Natural killer cell (primary cell): ENCODE data around the gene HTRA3. TPM values are rescaled to one million over a fixed set of nuclear protein-coding genes. Genes with fewer than 3 reads are reported as not detected.

ENCODE experiments used
- ATAC-seq, 3 donors: fragments of 150-1000 bp in 2 of 3; fragments of 200-7000 bp in 1 of 3; cut with Tn5 transposase; 1 replicate in 1 of 3; 2 replicates in 2 of 3; pipeline ENCODE4 v1.10.0; 2021; ENCODE audit warnings: mild to moderate bottlenecking in 2 of 3, moderate library complexity in 2 of 3
- DNase-seq, 2 donors: peaks; one replicate each; pipeline versions ENCODE4 v3.0.0 to v3.0.0-alpha.2; 2013 to 2021; ENCODE audit warnings: mixed read lengths in 1 of 2
- H3K27ac ChIP-seq: one replicate; pipeline ENCODE4 v1.5.1; 2013; ENCODE audit warnings: mild to moderate bottlenecking, low read length
- H3K27me3 ChIP-seq: one replicate; pipeline ENCODE4 v1.6.1; 2013; ENCODE audit warnings: low read length; ENCODE audit not compliant: control insufficient read depth, insufficient read depth
- H3K36me3 ChIP-seq: one replicate; pipeline ENCODE4 v1.6.1; 2013; ENCODE audit warnings: low read length; ENCODE audit not compliant: control insufficient read depth, insufficient read depth
- H3K4me1 ChIP-seq: one replicate; pipeline ENCODE4 v1.6.1; 2013; ENCODE audit warnings: low read length; ENCODE audit not compliant: control insufficient read depth, insufficient read depth
- H3K4me3 ChIP-seq: one replicate; pipeline ENCODE4 v1.5.1; 2013; ENCODE audit warnings: low read length
- H3K9me3 ChIP-seq: one replicate; pipeline ENCODE4 v1.6.1; 2013; ENCODE audit warnings: low read length; ENCODE audit not compliant: control insufficient read depth, insufficient read depth
- H3K27ac Mint-ChIP-seq, 2 donors: one replicate each; pipeline ENCODE4 v1.8.0; 2022; ENCODE audit warnings: mild to moderate bottlenecking in 2 of 2, mixed read lengths in 2 of 2, moderate library complexity in 1 of 2
- H3K27me3 Mint-ChIP-seq, 2 donors: one replicate each; pipeline ENCODE4 v1.8.0; 2022; ENCODE audit warnings: low read depth in 2 of 2, mixed read lengths in 2 of 2
- H3K36me3 Mint-ChIP-seq: one replicate; pipeline ENCODE4 v1.8.0; 2022; ENCODE audit warnings: mixed read lengths
- H3K4me1 Mint-ChIP-seq, 2 donors: one replicate each; pipeline ENCODE4 v1.8.0; 2022; ENCODE audit warnings: mixed read lengths in 2 of 2
- H3K4me3 Mint-ChIP-seq: one replicate; pipeline ENCODE4 v1.8.0; 2022; ENCODE audit warnings: mild to moderate bottlenecking, moderate library complexity, mixed read lengths
- H3K9me3 Mint-ChIP-seq, 2 donors: one replicate each; pipeline ENCODE4 v1.8.0; 2022; ENCODE audit warnings: mixed read lengths in 2 of 2
- WGBS: methylation state at CpG from one replicate; pipeline ENCODE4 v1.1.7; 2013; ENCODE audit warnings: missing lambda C conversion rate; ENCODE audit not compliant: insufficient coverage; 5-methylcytosine and 5-hydroxymethylcytosine counted together
- intact Hi-C: fragments of 100-400 bp; cut with micrococcal nuclease; formaldehyde crosslinking; loops from one replicate; pipeline ENCODE4 v1.14.2; 2022
- total RNA-seq, 4 donors: library from RNA; stranded (reverse); fragments of 120-200 nt in 1 of 4; gene quantifications; one replicate each; pipeline versions ENCODE4 v1.2.3 to v1.2.4, GENCODE V29; 2013 to 2022
- TF ChIP-seq, protein P1 (sequence below): fragments of 200-600 bp; IDR thresholded peaks from one replicate; pipeline ENCODE4 v1.8.0; 2022; ENCODE audit warnings: antibody characterized with exemption

The HTRA3 gene
- total RNA-seq, 3 donors from 2014 or later (not counting 1 experiment from before 2014, with no cell fraction given) = not detected

DNA sequence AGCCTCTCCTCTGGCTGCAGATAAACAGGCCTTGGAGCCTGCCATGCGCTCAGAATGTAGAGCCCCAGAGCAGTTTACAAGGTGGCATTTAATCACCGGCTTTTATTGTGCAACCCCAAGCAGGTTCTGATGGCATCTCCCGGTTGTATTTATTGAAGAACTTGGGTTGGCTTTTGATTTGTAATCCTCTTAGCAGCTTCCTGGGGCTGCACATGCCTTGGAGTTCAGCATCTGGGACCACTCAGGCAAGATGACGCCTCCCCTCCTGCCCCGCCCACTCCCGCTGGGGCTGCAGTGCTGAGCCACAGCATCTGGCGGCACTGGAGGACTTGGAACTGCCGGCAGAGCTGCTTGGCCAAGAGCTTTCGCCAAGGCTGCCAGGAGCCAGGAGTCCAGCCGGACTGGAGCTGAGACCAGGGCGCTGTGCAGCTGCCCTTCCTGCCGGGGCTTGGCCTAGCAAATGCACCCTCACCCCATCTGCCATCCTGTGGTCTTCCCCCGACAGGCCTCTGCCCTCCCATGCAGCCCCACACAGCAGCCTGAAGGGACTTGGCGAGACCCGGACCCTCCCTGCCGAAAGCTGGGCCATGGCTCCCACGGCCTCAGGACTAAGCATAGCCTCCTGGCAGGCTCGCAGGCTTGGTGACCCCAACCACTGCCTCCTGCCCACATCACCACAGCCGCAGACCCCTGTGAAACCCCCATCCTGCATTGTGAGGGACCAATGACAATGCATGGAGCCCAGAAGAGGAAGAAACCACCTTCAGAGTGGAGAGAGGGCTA lies 5.4 kb downstream of the HTRA3 start:
- Histone ChIP-seq H3K4me3 (no peak overlapping the region), H3K36me3 (no peaks in the 10 kb centered on the region), H3K27me3 (no peaks in the 10 kb centered on the region), H3K4me1 (peaks cover 9% of the 10 kb centered on the region), H3K27ac (no peak overlapping the region), H3K9me3 (no peaks in the 10 kb centered on the region)
- Mint-ChIP-seq H3K36me3 (no peaks in the 10 kb centered on the region), H3K9me3 (no peaks in the 10 kb centered on the region), H3K4me3 (no peak overlapping the region), H3K27me3 (peaks cover 14 to 17% of the 10 kb centered on the region in 2 donors), H3K27ac (no peak overlapping the region), H3K4me1 (peaks cover 0 to 8% of the 10 kb centered on the region in 2 donors)
- TF ChIP-seq, protein P1, sequence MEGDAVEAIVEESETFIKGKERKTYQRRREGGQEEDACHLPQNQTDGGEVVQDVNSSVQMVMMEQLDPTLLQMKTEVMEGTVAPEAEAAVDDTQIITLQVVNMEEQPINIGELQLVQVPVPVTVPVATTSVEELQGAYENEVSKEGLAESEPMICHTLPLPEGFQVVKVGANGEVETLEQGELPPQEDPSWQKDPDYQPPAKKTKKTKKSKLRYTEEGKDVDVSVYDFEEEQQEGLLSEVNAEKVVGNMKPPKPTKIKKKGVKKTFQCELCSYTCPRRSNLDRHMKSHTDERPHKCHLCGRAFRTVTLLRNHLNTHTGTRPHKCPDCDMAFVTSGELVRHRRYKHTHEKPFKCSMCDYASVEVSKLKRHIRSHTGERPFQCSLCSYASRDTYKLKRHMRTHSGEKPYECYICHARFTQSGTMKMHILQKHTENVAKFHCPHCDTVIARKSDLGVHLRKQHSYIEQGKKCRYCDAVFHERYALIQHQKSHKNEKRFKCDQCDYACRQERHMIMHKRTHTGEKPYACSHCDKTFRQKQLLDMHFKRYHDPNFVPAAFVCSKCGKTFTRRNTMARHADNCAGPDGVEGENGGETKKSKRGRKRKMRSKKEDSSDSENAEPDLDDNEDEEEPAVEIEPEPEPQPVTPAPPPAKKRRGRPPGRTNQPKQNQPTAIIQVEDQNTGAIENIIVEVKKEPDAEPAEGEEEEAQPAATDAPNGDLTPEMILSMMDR = no peak
- DNase-seq (no peak), ATAC-seq (no peak)
- intact Hi-C loops = no loop called here
- WGBS = 64% methylated on average over 19 of the region's 19 CpGs

DNA sequence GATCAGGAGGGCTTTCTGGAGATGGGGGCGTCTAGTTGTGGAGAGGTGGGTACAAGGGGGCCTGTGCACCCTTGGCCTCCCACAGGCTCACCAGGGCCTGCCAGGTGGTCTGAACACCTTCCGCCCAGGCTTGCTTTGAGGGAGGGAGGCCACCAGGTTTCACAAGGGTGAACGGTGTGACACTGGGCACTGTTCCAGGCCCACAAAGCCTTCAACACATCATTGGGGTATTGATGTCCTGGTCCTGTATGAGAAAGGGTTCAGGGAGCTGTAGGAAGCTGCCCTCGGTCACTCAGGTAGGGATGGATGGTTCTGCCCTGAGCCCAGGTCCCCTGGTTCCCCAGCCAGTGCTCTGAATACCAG lies 6.0 kb downstream of the HTRA3 start:
- peaks cover 9% of the 10 kb centered on the region for H3K4me1 ChIP-seq
- H3K9me3 Mint-ChIP-seq = no peaks in the 10 kb centered on the region
- WGBS = 72% methylated on average over 4 of the region's 4 CpGs

DNA sequence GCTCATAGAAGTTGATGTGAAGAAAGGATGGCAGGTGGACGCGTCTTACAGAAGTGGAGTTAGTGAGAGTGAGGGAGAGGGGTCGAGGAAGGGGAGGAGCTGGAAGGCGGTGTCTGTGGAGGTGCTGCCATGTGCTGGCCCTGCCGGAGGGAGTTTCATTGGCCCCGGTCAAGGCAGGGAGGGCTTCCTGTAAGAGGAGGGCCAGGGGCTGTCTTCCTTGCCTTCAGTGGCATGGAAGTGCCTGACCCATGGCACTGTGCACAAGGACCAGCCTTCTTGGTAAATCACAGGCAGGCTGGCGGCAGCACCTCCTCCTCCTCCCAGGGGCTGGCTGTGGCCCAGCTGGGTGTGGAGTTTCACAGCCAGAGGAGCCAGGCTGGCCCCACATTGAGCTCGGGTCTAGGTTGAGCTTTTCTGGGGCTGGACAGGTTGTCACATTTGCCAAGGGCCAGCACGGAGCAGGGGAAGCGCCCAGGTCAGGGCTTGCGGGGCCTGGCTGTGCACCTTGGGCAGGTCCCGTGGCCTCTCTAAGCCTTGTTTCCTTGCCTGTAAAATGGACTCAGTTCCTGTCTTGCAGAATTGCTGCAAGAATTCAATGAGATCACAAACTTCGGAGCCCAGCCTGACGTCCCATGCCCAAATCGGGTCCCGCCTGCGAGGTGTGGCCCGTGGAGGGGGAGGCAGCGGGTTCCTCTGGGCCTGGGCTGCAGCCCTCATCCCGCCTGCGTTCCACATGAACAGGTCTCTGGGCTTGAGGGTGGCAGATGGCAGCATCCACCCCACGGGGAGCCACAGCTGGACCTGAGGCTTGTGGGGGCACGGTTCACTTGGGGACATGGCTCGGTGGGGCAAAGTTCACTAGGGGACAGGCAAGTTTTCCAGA lies 7.0 kb downstream of the HTRA3 start:
- ATAC-seq = no peak
- Histone ChIP-seq H3K4me1 (peaks cover 9% of the 10 kb centered on the region), H3K36me3 (no peaks in the 10 kb centered on the region), H3K27ac (no peak overlapping the region), H3K4me3 (no peak overlapping the region), H3K9me3 (no peaks in the 10 kb centered on the region), H3K27me3 (no peaks in the 10 kb centered on the region)
- TF ChIP-seq, protein P1 = no peak
- Mint-ChIP-seq H3K36me3 (no peaks in the 10 kb centered on the region), H3K4me3 (no peak overlapping the region), H3K27me3 (peaks cover under 1 to 9% of the 10 kb centered on the region in 2 donors), H3K27ac (no peak overlapping the region), H3K4me1 (peaks cover 0 to 8% of the 10 kb centered on the region in 2 donors), H3K9me3 (no peaks in the 10 kb centered on the region)
- WGBS = 84% methylated on average over 24 of the region's 24 CpGs
- intact Hi-C loops = no loop called here
- DNase-seq = no peak

More for the DNA sequence above, 6.0 kb downstream of the HTRA3 start:
- H3K4me1 Mint-ChIP-seq = peaks cover 0 to 8% of the 10 kb centered on the region in 2 donors
- H3K36me3 ChIP-seq = no peaks in the 10 kb centered on the region
- no peaks in the 10 kb centered on the region for H3K9me3 ChIP-seq
- H3K27me3 ChIP-seq = no peaks in the 10 kb centered on the region
- H3K27me3 Mint-ChIP-seq = peaks cover 11 to 15% of the 10 kb centered on the region in 2 donors
- H3K27ac Mint-ChIP-seq = no peak overlapping the region
- no peak overlapping the region for H3K4me3 ChIP-seq
- TF ChIP-seq, protein P1 = no peak
- no peak overlapping the region for H3K27ac ChIP-seq
- intact Hi-C loops = no loop called here
- DNase-seq (no peak), ATAC-seq (no peak)
- H3K4me3 Mint-ChIP-seq = no peak overlapping the region
- no peaks in the 10 kb centered on the region for H3K36me3 Mint-ChIP-seq
